Endothelial cell of umbilical vein (primary cell): ENCODE measurements around the gene PIF1. TPM values are rescaled to one million over a fixed set of nuclear protein-coding genes. Genes with fewer than 3 reads are reported as not detected.

Experiments
- BruUV-seq: library from RNA; stranded (reverse); fragments of 400-500 nt; replicated peaks from 2 replicates; lab custom pipeline; 2021; lab: Mats Ljungman, UMichigan
- CTCF ChIA-PET: fragments of 300-600, 350-600 bp; sonication (Branson Sonifier 250); formaldehyde crosslinking; loops from one replicate; lab custom pipeline; 2021; ENCODE audit warnings: antibody characterized with exemption, inconsistent platforms; lab: Charles Lee
- POLR2A ChIA-PET: fragments of 300-600, 350-600 bp; sonication (Branson Sonifier 250); formaldehyde crosslinking; loops from one replicate; lab custom pipeline; 2021; ENCODE audit warnings: antibody characterized with exemption, inconsistent platforms; lab: Charles Lee
- DNase-seq: peaks from one replicate; pipeline ENCODE4 v3.0.0-alpha.2; 2011; ENCODE audit warnings: low read depth, low spot score
- FAIRE-seq: peaks from 2 replicates; lab custom pipeline; 2011; peaks lifted over from hg19 to GRCh38; lab: Jason Lieb, UNC
- H2AFZ ChIP-seq: 2 replicates; pipeline ENCODE4 v1.6.0; 2012; ENCODE audit warnings: low read depth, low read length, control low read depth, inconsistent platforms
- H3K27ac ChIP-seq: 2 replicates; pipeline ENCODE4 v1.5.1; 2011; ENCODE audit warnings: low read depth, mild to moderate bottlenecking, control low read depth, low read length, moderate library complexity; ENCODE audit not compliant: insufficient read depth
- H3K27me3 ChIP-seq, 2 experiments: 2 replicates each; pipeline versions ENCODE4 v1.6.0 to v1.6.1; 2011; ENCODE audit warnings: low read length in 2 of 2, mixed read lengths in 1 of 2; ENCODE audit not compliant: control insufficient read depth in 2 of 2, insufficient read depth in 2 of 2
- H3K36me3 ChIP-seq, 2 experiments: 2 replicates in 1 of 2; 3 replicates in 1 of 2; pipeline ENCODE4 v1.5.1; 2011; ENCODE audit warnings: low read length in 2 of 2, mild to moderate bottlenecking in 1 of 2, moderate library complexity in 1 of 2; ENCODE audit not compliant: control insufficient read depth in 2 of 2, insufficient read depth in 2 of 2; ENCODE audit errors: extremely low read depth in 1 of 2
- H3K4me1 ChIP-seq: 3 replicates; pipeline ENCODE4 v1.5.1; 2011; ENCODE audit warnings: mild to moderate bottlenecking, low read length; ENCODE audit not compliant: control insufficient read depth, insufficient read depth; ENCODE audit errors: extremely low read depth
- H3K4me2 ChIP-seq: 2 replicates; pipeline ENCODE4 v1.6.1; 2011; ENCODE audit warnings: low read length, control low read depth, mixed read lengths; ENCODE audit not compliant: insufficient read depth
- H3K4me3 ChIP-seq, 3 experiments: fragments of 200-600 bp in 1 of 3; sonication (generic), shearing (Covaris generic) in 1 of 3; replicated peaks in 1 of 3; 2 replicates each; pipeline ENCODE4 v1.5.1; 2011 to 2016; ENCODE audit warnings: control low read depth in 3 of 3, low read length in 3 of 3, mild to moderate bottlenecking in 2 of 3, inconsistent platforms in 1 of 3, low read depth in 1 of 3, moderate library complexity in 1 of 3; ENCODE audit not compliant: insufficient read depth in 1 of 3
- H3K79me2 ChIP-seq: 2 replicates; pipeline ENCODE4 v1.6.0; 2012; ENCODE audit warnings: low read length, inconsistent platforms; ENCODE audit not compliant: control insufficient read depth, insufficient read depth
- H3K9ac ChIP-seq: replicated peaks from 2 replicates; pipeline ENCODE3; 2011; ENCODE audit warnings: low read length, control low read depth; ENCODE audit not compliant: insufficient read depth; ENCODE audit errors: extremely low read depth
- H3K9me1 ChIP-seq: replicated peaks from 3 replicates; pipeline ENCODE4 v1.6.0; 2011; ENCODE audit warnings: mild to moderate bottlenecking, low read length; ENCODE audit not compliant: control insufficient read depth, insufficient read depth; ENCODE audit errors: extremely low read depth
- H3K9me3 ChIP-seq: replicated peaks from 2 replicates; pipeline ENCODE4 v1.5.1; 2012; ENCODE audit warnings: low read length, inconsistent platforms; ENCODE audit not compliant: control insufficient read depth, insufficient read depth
- H4K20me1 ChIP-seq: replicated peaks from 2 replicates; pipeline ENCODE3; 2011; ENCODE audit warnings: mild to moderate bottlenecking, low read length; ENCODE audit not compliant: control insufficient read depth, insufficient read depth; ENCODE audit errors: extremely low read depth
- EZH2 ChIP-seq: IDR thresholded peaks from 2 replicates; pipeline ENCODE4 v1.6.1; 2012; ENCODE audit warnings: borderline replicate concordance, low read depth, mild to moderate bottlenecking, moderate library complexity, low read length, inconsistent platforms; ENCODE audit not compliant: severe bottlenecking
- FOS ChIP-seq: IDR thresholded peaks from 2 replicates; pipeline ENCODE4 v1.6.1; 2011; ENCODE audit warnings: mild to moderate bottlenecking, low read length, moderate library complexity, borderline replicate concordance; ENCODE audit not compliant: insufficient read depth
- GATA2 ChIP-seq: IDR thresholded peaks from 2 replicates; pipeline ENCODE4 v1.7.0; 2011; ENCODE audit warnings: low read depth, mild to moderate bottlenecking, moderate library complexity, mixed read lengths, low read length; ENCODE audit not compliant: insufficient read length, insufficient read depth
- JUN ChIP-seq: IDR thresholded peaks from 2 replicates; pipeline ENCODE4 v1.6.1; 2011; ENCODE audit warnings: borderline replicate concordance, low read depth; ENCODE audit not compliant: insufficient read length, insufficient read depth
- MYC ChIP-seq: IDR thresholded peaks from one replicate; pipeline ENCODE4 v1.6.1; 2011; ENCODE audit warnings: mild to moderate bottlenecking, low read depth, low read length
- POLR2A ChIP-seq: IDR thresholded peaks from 2 replicates; pipeline ENCODE4 v1.6.1; 2012; ENCODE audit warnings: low read depth, mild to moderate bottlenecking, control low read depth, low read length
- POLR2AphosphoS5 ChIP-seq: IDR thresholded peaks from 2 replicates; pipeline ENCODE4 v1.6.1; 2012; ENCODE audit warnings: low read depth, mild to moderate bottlenecking, control low read depth, low read length, moderate library complexity; ENCODE audit not compliant: insufficient read depth
- dilution Hi-C: fragments of 300-500 bp; cut with MboI; formaldehyde crosslinking; loops from one replicate; pipeline ENCODE4 v1.15.0; 2019; ENCODE audit warnings: low sequenced_read_pairs; ENCODE audit not compliant: extremely low pct_ligation_motif_present
- intact Hi-C: fragments of 100-400 bp; cut with micrococcal nuclease; formaldehyde crosslinking; loops from one replicate; pipeline ENCODE4 v1.10.0; 2022
- polyA plus RNA-seq, 4 experiments: library from polyadenylated mRNA; depleted of rRNA in 3 of 4; stranded (reverse) in 3 of 4; unstranded in 1 of 4; fragments of >200 nt; gene quantifications; 2 replicates each; pipeline versions ENCODE4 v1.2.1 to v1.2.3, GENCODE V29; 2011 to 2012; ENCODE audit warnings: missing spikeins in 1 of 4
- total RNA-seq: library from RNA; stranded (reverse); gene quantifications from 2 replicates; pipeline ENCODE4 v1.2.3, GENCODE V29; 2021
- TF ChIP-seq, protein P1 (sequence below), 2 donors: IDR thresholded peaks; 1 replicate in 1 of 2; 2 replicates in 1 of 2; pipeline ENCODE4 v1.5.1; 2011; ENCODE audit warnings: low read length in 2 of 2, mild to moderate bottlenecking in 2 of 2, moderate library complexity in 2 of 2, control low read depth in 1 of 2, inconsistent platforms in 1 of 2, low read depth in 1 of 2; ENCODE audit not compliant: insufficient read depth in 1 of 2; ENCODE audit errors: extremely low read depth in 1 of 2
- TF ChIP-seq, protein P2 (sequence below): IDR thresholded peaks from 2 replicates; pipeline ENCODE4 v1.6.1; 2011; ENCODE audit not compliant: insufficient read depth, insufficient read length

The PIF1 gene
- total and polyA plus RNA-seq, 2 donors (not counting 3 experiments of a cell fraction or from before 2014, with no cell fraction given), result 18.6 to 52.7 TPM

DNA sequence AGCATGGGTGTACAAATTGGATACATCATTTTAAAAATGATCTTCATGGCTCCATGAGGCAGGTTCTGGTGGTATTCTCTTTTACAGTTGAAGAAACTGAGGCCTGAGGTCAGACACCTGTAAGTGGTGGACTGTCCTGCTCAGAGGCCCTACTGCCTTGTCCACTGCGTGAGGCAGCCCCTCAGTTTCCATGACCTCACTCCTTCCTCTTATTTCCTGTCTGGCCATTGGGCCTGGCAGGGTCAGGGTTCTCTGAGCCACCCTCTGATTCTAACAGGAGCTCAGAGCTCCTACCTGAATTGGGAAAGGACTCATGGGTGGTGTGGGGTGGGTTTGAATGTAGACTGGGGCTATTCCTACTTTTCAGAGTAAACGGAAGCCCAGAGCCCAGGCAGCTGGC, 33.8 kb upstream of the PIF1 start:
- Histone ChIP-seq H3K79me2 (peaks cover 16% of the 10 kb centered on the region), H3K4me1 (peaks cover 23% of the 10 kb centered on the region), H2AFZ (no peak overlapping the region), H3K4me2 (no peak overlapping the region), H3K4me3 (no peak overlapping the region), H3K9me3 (no peaks in the 10 kb centered on the region), H3K27ac (peak overlapping the region; percentile 1), H4K20me1 (no peaks in the 10 kb centered on the region), H3K9ac (no peak overlapping the region), H3K27me3 (no peaks in the 10 kb centered on the region), H3K36me3 (peaks cover 6 to 37% of the 10 kb centered on the region in 2 experiments), H3K9me1 (no peaks in the 10 kb centered on the region)
- DNase-seq, result no peak
- no peak for FAIRE-seq
- TF ChIP-seq FOS (no peak), MYC (no peak), JUN (no peak), POLR2A (no peak), GATA2 (no peak), POLR2AphosphoS5 (no peak), EZH2 (no peak)
- TF ChIP-seq, protein P1, sequence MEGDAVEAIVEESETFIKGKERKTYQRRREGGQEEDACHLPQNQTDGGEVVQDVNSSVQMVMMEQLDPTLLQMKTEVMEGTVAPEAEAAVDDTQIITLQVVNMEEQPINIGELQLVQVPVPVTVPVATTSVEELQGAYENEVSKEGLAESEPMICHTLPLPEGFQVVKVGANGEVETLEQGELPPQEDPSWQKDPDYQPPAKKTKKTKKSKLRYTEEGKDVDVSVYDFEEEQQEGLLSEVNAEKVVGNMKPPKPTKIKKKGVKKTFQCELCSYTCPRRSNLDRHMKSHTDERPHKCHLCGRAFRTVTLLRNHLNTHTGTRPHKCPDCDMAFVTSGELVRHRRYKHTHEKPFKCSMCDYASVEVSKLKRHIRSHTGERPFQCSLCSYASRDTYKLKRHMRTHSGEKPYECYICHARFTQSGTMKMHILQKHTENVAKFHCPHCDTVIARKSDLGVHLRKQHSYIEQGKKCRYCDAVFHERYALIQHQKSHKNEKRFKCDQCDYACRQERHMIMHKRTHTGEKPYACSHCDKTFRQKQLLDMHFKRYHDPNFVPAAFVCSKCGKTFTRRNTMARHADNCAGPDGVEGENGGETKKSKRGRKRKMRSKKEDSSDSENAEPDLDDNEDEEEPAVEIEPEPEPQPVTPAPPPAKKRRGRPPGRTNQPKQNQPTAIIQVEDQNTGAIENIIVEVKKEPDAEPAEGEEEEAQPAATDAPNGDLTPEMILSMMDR (IDR thresholded peaks at IDR 0.05; ENCODE audit: extremely low read depth in 1 of 2, insufficient read depth in 1 of 2, low read depth in 1 of 2, low read length in 2 of 2), result no peak
- TF ChIP-seq, protein P2, sequence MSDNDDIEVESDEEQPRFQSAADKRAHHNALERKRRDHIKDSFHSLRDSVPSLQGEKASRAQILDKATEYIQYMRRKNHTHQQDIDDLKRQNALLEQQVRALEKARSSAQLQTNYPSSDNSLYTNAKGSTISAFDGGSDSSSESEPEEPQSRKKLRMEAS, result no peak
- intact Hi-C loops (loop anchor here (2.0 to 5.0 kb wide), 2 partner anchors 16 to 33 kb away; no protein-coding TSS in a partner anchor), dilution Hi-C loops (no loop called here)
- no TSS peak for BruUV-seq
- CTCF ChIA-PET, result interaction anchor here (0.5 kb wide), 1 partner anchor 22 kb away, joined by 4 read pairs; no protein-coding TSS in a partner anchor
- POLR2A ChIA-PET, result no interaction called here
